Measurements from ENCODE around the gene OR2AG1. TPM values are rescaled to one million over a fixed set of nuclear protein-coding genes. Genes with fewer than 3 reads are reported as not detected.

Gene OR2AG1
- total and polyA plus RNA-seq, 2 donors from 2014 or later: not detected

GRCh38 chr11:6833356-6833755 lies 50.5 kb downstream of the OR2AG1 start:
- no peaks in the 10 kb centered on the region for H3K27me3 ChIP-seq (ENCODE audit: control insufficient read depth, insufficient read depth, low read length)
- intact Hi-C loops (cut with DNase I): no loop called here
- H3K27ac ChIP-seq (ENCODE audit: low read depth in 2 of 2, low read length in 2 of 2): no peak overlapping the region
- H3K36me3 ChIP-seq (ENCODE audit: control insufficient read depth in 2 of 3, insufficient read depth in 3 of 3, low read length in 3 of 3): no peaks in the 10 kb centered on the region
- FAIRE-seq: no peak
- no peak overlapping the region for H3K9ac ChIP-seq (ENCODE audit: low read length in 3 of 3)
- H3K9me3 ChIP-seq (ENCODE audit: control insufficient read depth in 2 of 3, insufficient read depth in 1 of 3, low read length in 3 of 3): no peaks in the 10 kb centered on the region
- no peaks in the 10 kb centered on the region for H3K4me1 ChIP-seq (ENCODE audit: control insufficient read depth in 2 of 3, insufficient read depth in 2 of 3, low read depth in 1 of 3, low read length in 3 of 3)
- no peak for TF ChIP-seq CTCF (IDR thresholded peaks at IDR 0.05; ENCODE audit: borderline replicate concordance, extremely low read depth, insufficient read depth)
- no peak for DNase-seq
- no peak overlapping the region for H3K4me3 ChIP-seq (ENCODE audit: low read length in 3 of 3)

- Histone ChIP-seq H3K27ac (ENCODE audit: low read depth in 2 of 2, low read length in 2 of 2) (no peak overlapping the region), H3K27me3 (ENCODE audit: control insufficient read depth, insufficient read depth, low read length) (no peaks in the 10 kb centered on the region), H3K36me3 (ENCODE audit: control insufficient read depth in 2 of 3, insufficient read depth in 3 of 3, low read length in 3 of 3) (no peaks in the 10 kb centered on the region), H3K9me3 (ENCODE audit: control insufficient read depth in 2 of 3, insufficient read depth in 1 of 3, low read length in 3 of 3) (no peaks in the 10 kb centered on the region), H3K4me1 (ENCODE audit: control insufficient read depth in 2 of 3, insufficient read depth in 2 of 3, low read depth in 1 of 3, low read length in 3 of 3) (no peaks in the 10 kb centered on the region), H3K9ac (ENCODE audit: low read length in 3 of 3) (no peak overlapping the region), H3K4me3 (ENCODE audit: low read length in 3 of 3) (no peak overlapping the region)
- no peak for FAIRE-seq
- no peak for DNase-seq
- TF ChIP-seq CTCF (IDR thresholded peaks at IDR 0.05; ENCODE audit: borderline replicate concordance, extremely low read depth, insufficient read depth): no peak
- intact Hi-C loops (cut with DNase I): no loop called here
Observed at GRCh38 chr11:6834021-6834420, 51.2 kb downstream of the OR2AG1 start.

Other genes starting within 250 kb of the OR2AG1 start
- 23.4 TPM for gene RRP8, start 179.4 kb upstream of the OR2AG1 start, total RNA-seq
- gene RRP8, start 179.4 kb upstream of the OR2AG1 start, polyA plus RNA-seq (ENCODE audit: insufficient read depth, low read depth, low replicate concordance): 29.8 TPM
- 170 TPM for gene ILK, start 179.2 kb upstream of the OR2AG1 start, total RNA-seq
- gene ILK, start 179.2 kb upstream of the OR2AG1 start, polyA plus RNA-seq (ENCODE audit: insufficient read depth, low read depth, low replicate concordance): 149 TPM
- gene TAF10, start 170.8 kb upstream of the OR2AG1 start, total RNA-seq: 136 TPM
- gene TAF10, start 170.8 kb upstream of the OR2AG1 start, polyA plus RNA-seq (ENCODE audit: insufficient read depth, low read depth, low replicate concordance): 250 TPM
- gene TPP1, start 163.6 kb upstream of the OR2AG1 start, total RNA-seq: 84.2 TPM
- gene TPP1, start 163.6 kb upstream of the OR2AG1 start, polyA plus RNA-seq (ENCODE audit: insufficient read depth, low read depth, low replicate concordance): 115 TPM
- 17.0 TPM for gene DCHS1, start 127.2 kb upstream of the OR2AG1 start, total RNA-seq
- gene DCHS1, start 127.2 kb upstream of the OR2AG1 start, polyA plus RNA-seq (ENCODE audit: insufficient read depth, low read depth, low replicate concordance): 2.4 TPM
- gene MRPL17, start 99.7 kb upstream of the OR2AG1 start, total RNA-seq: 44.0 TPM
- 121 TPM for gene MRPL17, start 99.7 kb upstream of the OR2AG1 start, polyA plus RNA-seq (ENCODE audit: insufficient read depth, low read depth, low replicate concordance)
- gene OR2AG2, start 11.0 kb upstream of the OR2AG1 start, total RNA-seq: 0.19 TPM
- not detected for gene OR2AG2, start 11.0 kb upstream of the OR2AG1 start, polyA plus RNA-seq (ENCODE audit: insufficient read depth, low read depth, low replicate concordance)
- 0.25 TPM for gene OR6A2, start 16.7 kb downstream of the OR2AG1 start, total RNA-seq
- gene OR6A2, start 16.7 kb downstream of the OR2AG1 start, polyA plus RNA-seq (ENCODE audit: insufficient read depth, low read depth, low replicate concordance): not detected
- not detected for gene OR10A5, start 62.7 kb downstream of the OR2AG1 start, total RNA-seq
- not detected for gene OR10A5, start 62.7 kb downstream of the OR2AG1 start, polyA plus RNA-seq (ENCODE audit: insufficient read depth, low read depth, low replicate concordance)
- not detected for gene OR10A2, start 80.0 kb downstream of the OR2AG1 start, total RNA-seq
- not detected for gene OR10A2, start 80.0 kb downstream of the OR2AG1 start, polyA plus RNA-seq (ENCODE audit: insufficient read depth, low read depth, low replicate concordance)
- not detected for gene OR10A4, start 93.6 kb downstream of the OR2AG1 start, total RNA-seq
- gene OR10A4, start 93.6 kb downstream of the OR2AG1 start, polyA plus RNA-seq (ENCODE audit: insufficient read depth, low read depth, low replicate concordance): not detected
- gene OR2D2, start 109.5 kb downstream of the OR2AG1 start, total RNA-seq: 0.60 TPM
- gene OR2D2, start 109.5 kb downstream of the OR2AG1 start, polyA plus RNA-seq (ENCODE audit: insufficient read depth, low read depth, low replicate concordance): not detected
- not detected for gene OR2D3, start 138.0 kb downstream of the OR2AG1 start, total RNA-seq
- gene OR2D3, start 138.0 kb downstream of the OR2AG1 start, polyA plus RNA-seq (ENCODE audit: insufficient read depth, low read depth, low replicate concordance): not detected
- 6.4 TPM for gene ZNF215, start 143.4 kb downstream of the OR2AG1 start, total RNA-seq
- gene ZNF215, start 143.4 kb downstream of the OR2AG1 start, polyA plus RNA-seq (ENCODE audit: insufficient read depth, low read depth, low replicate concordance): 0.56 TPM
- 5.9 TPM for gene ZNF214, start 237.3 kb downstream of the OR2AG1 start, total RNA-seq
- 3.2 TPM for gene ZNF214, start 237.3 kb downstream of the OR2AG1 start, polyA plus RNA-seq (ENCODE audit: insufficient read depth, low read depth, low replicate concordance)
- gene NLRP14, start 237.5 kb downstream of the OR2AG1 start, total RNA-seq: 0.47 TPM
- gene NLRP14, start 237.5 kb downstream of the OR2AG1 start, polyA plus RNA-seq (ENCODE audit: insufficient read depth, low read depth, low replicate concordance): 0.28 TPM

Measured in kidney (tissue), 14 donors.